Esophagus squamous epithelium (tissue), 5 donors: Measurements from ENCODE around the gene PLEKHM3. TPM values are rescaled to one million over a fixed set of nuclear protein-coding genes. Genes with fewer than 3 reads are reported as not detected.
"Not testable (repeated sequence)": the region's sequence is repeated elsewhere in the genome, so short reads cannot be mapped to it uniquely, and the experiment has no call there.

Experiments used
- DNase-seq: peaks from one replicate; lab custom pipeline; 2025; lab: John Stamatoyannopoulos, UW
- H3K27ac ChIP-seq, 4 donors: fragments of 200-600 bp; sonication (generic); one replicate each; pipeline ENCODE4 v1.5.1; 2016 to 2019; ENCODE audit warnings: mild to moderate bottlenecking in 1 of 4
- H3K27me3 ChIP-seq, 4 donors: fragments of 200-600 bp; sonication (generic); 1 replicate in 3 of 4; 2 replicates in 1 of 4; pipeline versions ENCODE4 v1.5.1 to v1.6.0; 2017 to 2021; ENCODE audit warnings: antibody characterized with exemption in 1 of 4
- H3K36me3 ChIP-seq, 3 donors: fragments of 200-600 bp; sonication (generic); one replicate each; pipeline ENCODE4 v1.5.1; 2016 to 2019
- H3K4me1 ChIP-seq, 3 donors: fragments of 200-600 bp; sonication (generic); one replicate each; pipeline ENCODE4 v1.5.1; 2017 to 2019
- H3K4me3 ChIP-seq, 4 donors: fragments of 200-600 bp; sonication (generic); 1 replicate in 3 of 4; 2 replicates in 1 of 4; pipeline ENCODE4 v1.5.1; 2016 to 2019; ENCODE audit warnings: mild to moderate bottlenecking in 2 of 4, moderate library complexity in 1 of 4
- H3K9me3 ChIP-seq, 3 donors: fragments of 200-600 bp; sonication (generic); one replicate each; pipeline ENCODE4 v1.5.1; 2016 to 2019
- CTCF ChIP-seq, 6 experiments: fragments of 450-650 bp in 4 of 6; fragments of 200-600 bp in 2 of 6; sonication (generic) in 2 of 6; IDR thresholded peaks; one replicate each; pipeline ENCODE4 v1.5.1; 2016 to 2019; ENCODE audit warnings: antibody characterized with exemption in 6 of 6, mild to moderate bottlenecking in 4 of 6, moderate library complexity in 4 of 6
- POLR2A ChIP-seq, 4 donors: fragments of 450-650 bp; IDR thresholded peaks; one replicate each; pipeline ENCODE4 v1.6.1; 2017; ENCODE audit warnings: antibody characterized with exemption in 4 of 4, mild to moderate bottlenecking in 4 of 4, moderate library complexity in 3 of 4
- WGBS, 2 donors: methylation state at CpG; one replicate each; pipeline ENCODE4 v1.1.5; 2018; 5-methylcytosine and 5-hydroxymethylcytosine counted together
- intact Hi-C: fragments of 100-400 bp; cut with DNase I; formaldehyde crosslinking; loops from one replicate; pipeline ENCODE4 v1.15.0; 2022
- total RNA-seq, 4 donors: library from RNA; depleted of rRNA; stranded (reverse); fragments of >200 nt; gene quantifications; one replicate each; pipeline ENCODE4 v1.1.0, GENCODE V29; 2016
- donor health status: DM: yes; HTN: yes; CAD: no.

The PLEKHM3 gene
- total RNA-seq, 4 donors from 2014 or later = 3.7 to 19.3 (median 6.7) TPM

- TF ChIP-seq POLR2A (IDR thresholded peaks at IDR 0.05) (no peak), CTCF (IDR thresholded peaks at IDR 0.05) (no peak)
- WGBS, 2 donors = 85 to 87% methylated on average over 6 of the region's 6 CpGs
Measured at GRCh38 chr2:207914716-207915115, 110.6 kb downstream of the PLEKHM3 start.

GRCh38 chr2:207913772-207914358 lies 111.5 kb downstream of the PLEKHM3 start:
- Histone ChIP-seq H3K36me3 (peaks cover 0 to 14% (median 0%) of the 10 kb centered on the region in 3 donors), H3K27ac (no peak overlapping the region), H3K4me1 (no peaks in the 10 kb centered on the region), H3K27me3 (no peaks in the 10 kb centered on the region), H3K9me3 (no peaks in the 10 kb centered on the region), H3K4me3 (no peak overlapping the region)
- 94 to 95% methylated on average over 14 of the region's 14 CpGs for WGBS, 2 donors
- TF ChIP-seq CTCF (IDR thresholded peaks at IDR 0.05) = no peak
- TF ChIP-seq POLR2A (IDR thresholded peaks at IDR 0.05) = no peak
- intact Hi-C loops = no loop called here
- no peak for DNase-seq

More at GRCh38 chr2:207914716-207915115, 110.6 kb downstream of the PLEKHM3 start:
- Histone ChIP-seq H3K4me1 (no peaks in the 10 kb centered on the region), H3K4me3 (no peak overlapping the region), H3K27me3 (no peaks in the 10 kb centered on the region), H3K9me3 (no peaks in the 10 kb centered on the region), H3K27ac (no peak overlapping the region), H3K36me3 (peaks cover 0 to 14% (median 0%) of the 10 kb centered on the region in 3 donors)
- no peak for DNase-seq
- intact Hi-C loops = no loop called here

- Histone ChIP-seq H3K27me3 (no peaks in the 10 kb centered on the region), H3K4me1 (no peaks in the 10 kb centered on the region), H3K27ac (no peak overlapping the region), H3K9me3 (no peaks in the 10 kb centered on the region), H3K36me3 (peaks cover 0 to 14% (median 0%) of the 10 kb centered on the region in 3 donors), H3K4me3 (no peak overlapping the region)
- DNase-seq = no peak
- 62 to 80% methylated on average over 3 of the region's 3 CpGs for WGBS, 2 donors
- TF ChIP-seq POLR2A (IDR thresholded peaks at IDR 0.05) = no peak
- TF ChIP-seq CTCF (IDR thresholded peaks at IDR 0.05) = no peak
- intact Hi-C loops = no loop called here
Measured at GRCh38 chr2:207911856-207912255, 113.5 kb downstream of the PLEKHM3 start.

- peaks cover 0 to 14% (median 0%) of the 10 kb centered on the region in 3 donors for H3K36me3 ChIP-seq
- no peak overlapping the region for H3K27ac ChIP-seq
- TF ChIP-seq CTCF (IDR thresholded peaks at IDR 0.05) (no peak), POLR2A (IDR thresholded peaks at IDR 0.05) (no peak)
- no peaks in the 10 kb centered on the region for H3K27me3 ChIP-seq
- no peaks in the 10 kb centered on the region for H3K4me1 ChIP-seq
- H3K9me3 ChIP-seq = no peaks in the 10 kb centered on the region
- intact Hi-C loops = no loop called here
- no peak for DNase-seq
- WGBS, 2 donors = 90 to 100% methylated on average over 1 of the region's 1 CpG
- H3K4me3 ChIP-seq = no peak overlapping the region
Measured at GRCh38 chr2:207911215-207911614, 114.1 kb downstream of the PLEKHM3 start.

GRCh38 chr2:207906495-207906894 lies 118.8 kb downstream of the PLEKHM3 start:
- H3K27me3 ChIP-seq, intact Hi-C loops, H3K4me3 ChIP-seq, H3K4me1 ChIP-seq, H3K9me3 ChIP-seq, H3K27ac ChIP-seq, DNase-seq: not testable (repeated sequence)
- peaks cover 0 to 11% (median 0%) of the 10 kb centered on the region in 3 donors for H3K36me3 ChIP-seq
- WGBS, 2 donors = 95 to 96% methylated on average over 5 of the region's 5 CpGs
